Measurements from ENCODE around the gene ULK1. TPM values are rescaled to one million over a fixed set of nuclear protein-coding genes. Genes with fewer than 3 reads are reported as not detected.

Gene ULK1
- total RNA-seq, 4 donors from 2014 or later = 9.1 to 55.0 (median 19.5) TPM

DNA sequence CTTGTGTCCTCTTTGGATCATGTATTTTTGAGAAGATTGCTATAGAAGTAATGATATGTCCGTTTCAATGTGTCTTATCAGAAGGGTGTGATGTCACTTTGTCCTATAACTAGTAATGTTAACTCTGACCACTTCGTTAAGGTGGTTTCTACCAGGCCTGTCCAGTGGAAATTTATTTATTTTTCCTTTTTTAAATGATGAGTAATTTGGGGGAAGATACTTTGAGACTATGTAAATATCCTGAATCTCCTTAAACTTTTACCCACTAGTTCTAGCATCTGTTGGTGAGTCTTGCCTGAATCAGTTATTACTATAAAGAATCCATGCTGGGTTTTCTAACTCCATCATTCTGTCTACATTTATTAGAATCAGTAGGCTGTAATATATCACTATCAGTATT is 70.7 kb downstream of the ULK1 start:
- Histone ChIP-seq H3K27me3 (no peaks in the 10 kb centered on the region), H3K4me1 (peaks cover 0 to 6% (median 0%) of the 10 kb centered on the region in 3 donors), H3K27ac (no peak overlapping the region), H3K4me3 (no peak overlapping the region), H3K9me3 (no peaks in the 10 kb centered on the region), H3K36me3 (peaks cover 0 to 37% (median 0%) of the 10 kb centered on the region in 3 donors)
- WGBS, 2 donors = 83 to 85% methylated on average over 2 of the region's 2 CpGs
- DNase-seq = no peak
- intact Hi-C loops (cut with DNase I) = no loop called here
- TF ChIP-seq, protein P1, sequence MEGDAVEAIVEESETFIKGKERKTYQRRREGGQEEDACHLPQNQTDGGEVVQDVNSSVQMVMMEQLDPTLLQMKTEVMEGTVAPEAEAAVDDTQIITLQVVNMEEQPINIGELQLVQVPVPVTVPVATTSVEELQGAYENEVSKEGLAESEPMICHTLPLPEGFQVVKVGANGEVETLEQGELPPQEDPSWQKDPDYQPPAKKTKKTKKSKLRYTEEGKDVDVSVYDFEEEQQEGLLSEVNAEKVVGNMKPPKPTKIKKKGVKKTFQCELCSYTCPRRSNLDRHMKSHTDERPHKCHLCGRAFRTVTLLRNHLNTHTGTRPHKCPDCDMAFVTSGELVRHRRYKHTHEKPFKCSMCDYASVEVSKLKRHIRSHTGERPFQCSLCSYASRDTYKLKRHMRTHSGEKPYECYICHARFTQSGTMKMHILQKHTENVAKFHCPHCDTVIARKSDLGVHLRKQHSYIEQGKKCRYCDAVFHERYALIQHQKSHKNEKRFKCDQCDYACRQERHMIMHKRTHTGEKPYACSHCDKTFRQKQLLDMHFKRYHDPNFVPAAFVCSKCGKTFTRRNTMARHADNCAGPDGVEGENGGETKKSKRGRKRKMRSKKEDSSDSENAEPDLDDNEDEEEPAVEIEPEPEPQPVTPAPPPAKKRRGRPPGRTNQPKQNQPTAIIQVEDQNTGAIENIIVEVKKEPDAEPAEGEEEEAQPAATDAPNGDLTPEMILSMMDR (IDR thresholded peaks at IDR 0.05) = no peak
- no peak for TF ChIP-seq POLR2A (IDR thresholded peaks at IDR 0.05)

DNA sequence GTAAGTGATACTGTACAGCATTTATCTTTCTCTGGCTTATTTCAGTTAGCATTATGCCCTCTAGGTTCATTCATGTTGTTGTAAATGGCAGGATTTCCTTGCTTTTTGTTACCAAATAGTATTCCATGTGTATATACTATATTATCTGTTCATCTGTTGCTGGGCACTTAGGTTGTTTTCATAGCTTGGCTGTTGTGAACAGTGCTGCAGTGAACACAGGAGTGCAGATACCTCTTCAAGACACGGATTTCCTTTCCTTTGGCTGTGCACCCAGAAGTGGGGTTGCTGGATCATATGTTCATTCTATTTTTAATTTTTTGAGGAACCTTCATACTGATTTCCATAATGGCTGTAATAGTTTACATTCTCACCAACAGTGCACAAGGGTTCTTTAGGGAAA is 76.8 kb downstream of the ULK1 start:
- no peaks in the 10 kb centered on the region for H3K27me3 ChIP-seq
- peaks cover 0 to 7% (median 0%) of the 10 kb centered on the region in 3 donors for H3K4me1 ChIP-seq
- TF ChIP-seq POLR2A (IDR thresholded peaks at IDR 0.05) = no peak
- TF ChIP-seq, protein P1 (IDR thresholded peaks at IDR 0.05) = no peak
- H3K36me3 ChIP-seq = peaks cover 0 to 13% (median 0%) of the 10 kb centered on the region in 3 donors
- no peaks in the 10 kb centered on the region for H3K9me3 ChIP-seq
- DNase-seq = no peak
- no peak overlapping the region for H3K27ac ChIP-seq
- 48 to 72% methylated on average over 1 of the region's 1 CpG for WGBS, 2 donors
- intact Hi-C loops (cut with DNase I) = no loop called here
- H3K4me3 ChIP-seq = no peak overlapping the region

Small RNA genes within 50 kb of the gene (small RNA-seq; reads per million reads assigned to genes)
- gene AC131009.3 = 0 reads per million in 4 donors

Other genes starting within 250 kb of the ULK1 start
- 10 to 100 TPM; 12.8 to 39.5 (median 25.9) TPM for gene SFSWAP, start 183.5 kb upstream of the ULK1 start, total RNA-seq
- gene MMP17, start 66.2 kb upstream of the ULK1 start, total RNA-seq = 1 to 10 TPM; 1.3 to 3.1 (median 1.9) TPM
- 10 to 100 TPM in 3 of 4 donors, 1 to 10 TPM in 1; 8.1 to 24.2 (median 19.8) TPM for gene PUS1, start 34.7 kb downstream of the ULK1 start, total RNA-seq
- 10 to 100 TPM; 10.1 to 23.0 (median 20.9) TPM for gene EP400, start 55.3 kb downstream of the ULK1 start, total RNA-seq
- 10 to 100 TPM in 2 of 4 donors, 1 to 10 TPM in 2; 8.9 to 15.3 (median 11.0) TPM for gene DDX51, start 249.7 kb downstream of the ULK1 start, total RNA-seq
- gene NOC4L, start 249.8 kb downstream of the ULK1 start, total RNA-seq = 10 to 100 TPM in 3 of 4 donors, 1 to 10 TPM in 1; 9.6 to 12.1 (median 11.1) TPM

Data from esophagus squamous epithelium (tissue), 5 donors.